HG02571 (cell line): ENCODE data around the gene TBXAS1.

Experiments
- ATAC-seq: cut with Tn5 transposase; IDR thresholded peaks from one replicate; pipeline ENCODE4 v1.9.1; 2021; ENCODE audit warnings: mild to moderate bottlenecking, moderate library complexity; ENCODE audit not compliant: unreplicated experiment

TBXAS1 gene

DNA sequence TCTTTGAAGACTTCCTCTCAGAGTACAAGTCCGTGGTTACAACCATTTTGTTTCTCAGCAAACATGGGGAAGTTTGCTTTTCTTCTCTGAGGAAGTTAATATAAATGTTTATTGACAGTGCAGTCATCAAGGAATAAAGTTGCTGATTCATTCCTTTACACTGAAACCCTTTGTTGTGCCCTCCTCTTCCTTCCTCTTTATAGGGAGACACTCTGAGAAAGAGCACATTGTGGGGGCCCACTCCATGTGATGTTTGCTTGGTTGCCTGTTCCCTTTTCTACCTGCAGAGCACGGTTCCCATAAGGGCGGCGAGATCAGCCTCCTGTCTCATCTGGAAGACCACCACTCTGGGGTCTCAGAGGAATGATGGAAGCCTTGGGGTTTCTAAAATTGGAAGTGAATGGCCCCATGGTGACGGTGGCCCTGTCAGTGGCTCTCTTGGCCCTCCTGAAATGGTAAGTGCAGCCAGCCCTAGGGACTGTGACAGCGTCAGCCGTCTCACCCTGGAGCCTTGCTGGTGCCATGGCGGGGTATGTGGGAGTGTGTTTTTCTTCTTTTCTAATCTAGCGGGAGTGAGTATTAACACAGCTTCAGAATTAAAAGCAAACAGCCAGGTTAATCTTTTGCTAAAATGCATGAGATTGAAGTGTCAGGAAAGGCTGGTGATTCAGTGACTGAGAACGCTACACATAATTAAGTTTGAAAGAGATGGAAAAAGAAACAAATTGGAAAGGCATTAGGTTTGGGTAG is at the start of gene TBXAS1:
Gene TBXAS1, plus strand, starts transcription at position 240 of the 750 bp plus-strand sequence. Its CDS starts 127 bp downstream, at position 367.
- no peak for ATAC-seq

DNA sequence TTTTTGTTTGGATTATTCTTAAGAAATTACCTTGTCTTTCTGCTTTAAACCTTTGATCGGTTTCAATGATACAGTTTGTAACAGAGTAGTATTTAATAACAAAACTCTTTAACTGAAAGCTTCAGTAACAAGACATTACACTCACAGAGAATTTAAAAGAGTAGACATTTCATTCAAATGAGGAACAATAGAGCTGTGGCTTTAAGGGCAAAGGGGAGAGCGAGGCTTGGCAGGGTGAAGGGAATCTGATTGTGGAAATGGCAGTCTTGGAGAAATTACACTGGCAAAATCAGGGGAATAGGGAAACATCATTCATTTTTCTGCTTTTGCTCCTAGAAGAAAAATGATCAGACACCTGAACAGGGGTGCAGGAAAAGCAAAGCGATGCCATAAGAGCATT is 46.1 kb upstream of the TBXAS1 start:
- no peak for ATAC-seq

- no peak for ATAC-seq
Measured at GRCh38 chr7:139783647-139784385, 45.2 kb upstream of the TBXAS1 start.

DNA sequence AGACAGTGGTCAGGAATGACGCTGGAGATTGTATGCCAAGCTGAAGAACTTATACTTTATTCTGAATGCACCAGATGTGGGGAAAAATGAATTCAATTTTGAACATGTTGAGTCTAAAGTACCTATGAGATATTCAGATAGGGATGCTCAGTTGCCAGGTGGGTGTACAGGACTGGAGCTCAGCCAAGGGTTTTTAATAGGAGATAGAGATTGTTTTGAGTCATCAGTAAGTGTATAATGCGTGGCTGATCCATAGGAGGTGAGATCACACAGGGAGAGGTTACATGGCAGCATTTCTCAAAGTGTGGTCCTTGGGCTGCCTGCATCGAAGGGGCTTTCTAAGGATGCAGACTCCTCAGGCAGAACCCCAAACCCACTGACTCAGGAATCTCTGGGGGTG is 44.4 kb upstream of the TBXAS1 start:
- no peak for ATAC-seq

GRCh38 chr7:139791316-139791715 is 37.7 kb upstream of the TBXAS1 start:
- ATAC-seq: no peak

- ATAC-seq: no peak
Measured at GRCh38 chr7:139797607-139798006, 31.5 kb upstream of the TBXAS1 start.

GRCh38 chr7:139798221-139798620 is 30.8 kb upstream of the TBXAS1 start:
- ATAC-seq: peak; percentile 77

DNA sequence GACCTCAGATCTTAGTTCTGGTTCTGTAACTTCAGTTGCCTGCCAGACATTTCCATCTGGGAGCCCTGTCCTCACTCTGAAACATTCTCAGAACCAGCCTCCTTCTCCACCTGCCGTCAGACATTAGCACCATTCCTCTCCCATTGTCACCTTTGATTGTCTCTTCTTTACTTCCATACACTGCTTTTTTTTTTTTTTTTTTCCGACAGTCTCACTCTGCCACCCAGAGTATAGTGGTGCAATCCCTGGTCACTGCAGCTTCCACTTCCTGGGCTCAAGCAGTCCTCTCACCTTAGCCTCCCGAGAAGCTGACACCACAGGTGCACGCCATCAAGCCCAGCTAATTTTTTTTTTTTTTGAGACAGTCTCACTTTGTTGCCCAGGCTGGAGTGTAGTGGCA is 30.2 kb upstream of the TBXAS1 start:
- no peak for ATAC-seq

DNA sequence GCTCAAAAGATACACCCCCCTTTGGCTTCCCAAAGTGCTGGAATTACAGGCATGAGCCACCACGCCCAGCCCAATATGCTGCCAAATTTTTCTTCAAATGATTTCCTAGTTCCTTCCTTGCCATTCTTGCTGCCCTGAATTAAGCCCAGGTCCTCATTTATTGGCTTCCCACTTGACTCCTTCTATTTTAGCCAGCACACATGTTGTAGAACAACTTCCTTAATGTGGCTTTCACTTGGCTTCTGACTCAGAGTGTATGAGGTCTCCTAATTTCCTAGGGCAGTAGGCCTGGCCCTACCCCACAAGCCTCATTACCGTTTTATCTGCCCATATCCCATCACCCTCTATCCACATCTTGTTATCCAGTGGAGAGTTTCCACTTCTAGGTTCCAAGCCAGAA is 29.5 kb upstream of the TBXAS1 start:
- ATAC-seq: no peak

GRCh38 chr7:139804571-139804970 is 24.5 kb upstream of the TBXAS1 start:
- no peak for ATAC-seq

- ATAC-seq: no peak
Measured at GRCh38 chr7:139807009-139807408, 22.1 kb upstream of the TBXAS1 start.

- no peak for ATAC-seq
Measured at GRCh38 chr7:139808427-139808826, 20.6 kb upstream of the TBXAS1 start.

DNA sequence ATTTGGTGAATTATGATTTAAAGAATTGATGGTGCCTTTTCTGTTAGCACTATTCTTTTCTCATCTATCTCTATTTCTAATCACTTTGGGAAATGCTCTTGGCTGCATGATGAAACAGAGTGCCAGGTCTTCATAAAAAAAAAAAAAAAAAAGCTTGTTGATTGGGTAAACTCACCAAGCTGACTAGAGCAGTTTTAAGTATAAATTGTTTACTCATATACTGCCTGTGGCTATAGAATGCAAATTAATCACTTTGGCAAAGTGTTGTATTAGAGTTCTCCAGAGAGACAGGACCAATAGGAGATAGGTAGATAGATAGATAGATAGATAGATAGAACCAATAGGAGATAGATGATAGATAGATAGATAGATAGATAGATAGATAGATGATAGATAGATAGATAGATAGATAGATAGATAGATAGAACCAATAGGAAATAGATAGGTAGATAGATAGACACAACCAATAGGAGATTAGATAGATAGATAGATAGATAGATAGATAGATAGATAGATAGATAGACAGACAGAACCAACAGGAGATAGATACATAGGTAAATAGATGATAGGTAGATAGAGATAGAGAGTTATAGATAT is 20.1 kb upstream of the TBXAS1 start:
- no peak for ATAC-seq

DNA sequence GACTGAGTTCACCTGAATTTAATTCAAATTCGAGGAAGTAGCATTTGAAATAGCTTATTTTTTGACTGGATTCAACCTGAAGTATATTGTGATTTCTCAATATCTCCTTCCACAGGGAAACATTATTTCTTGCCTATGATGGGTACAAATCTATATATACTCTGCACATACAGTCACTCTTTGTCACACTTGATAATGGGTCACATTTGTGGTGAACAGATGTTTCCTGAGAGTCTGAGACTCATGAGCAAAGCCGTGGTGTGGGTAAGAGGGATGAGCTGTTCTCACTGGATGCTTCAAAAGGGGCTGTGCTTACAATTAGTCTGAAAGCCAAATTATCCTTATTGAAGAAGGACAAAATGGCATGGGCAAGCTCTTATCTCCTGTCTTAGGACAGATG is 18.0 kb upstream of the TBXAS1 start:
- ATAC-seq: no peak

DNA sequence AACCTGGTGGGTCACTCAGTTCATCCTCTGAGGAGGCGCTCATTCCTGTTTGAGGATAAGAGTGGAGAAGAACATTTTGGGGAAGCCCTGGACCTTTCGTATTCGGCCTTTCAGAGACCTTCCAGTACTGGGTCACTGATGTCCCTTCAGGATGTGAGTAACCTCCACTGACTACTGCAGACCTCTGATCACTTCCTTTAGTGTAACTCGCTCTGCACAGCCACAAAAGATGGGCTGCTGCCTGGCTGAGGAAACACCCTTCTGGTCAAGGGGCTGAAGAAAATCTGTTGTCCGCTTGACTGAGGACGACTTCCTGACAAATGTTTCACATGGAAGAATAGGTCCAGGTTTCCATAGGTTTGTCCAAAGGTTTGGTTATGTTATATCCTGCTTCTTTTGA is 15.9 kb upstream of the TBXAS1 start:
- ATAC-seq: no peak

DNA sequence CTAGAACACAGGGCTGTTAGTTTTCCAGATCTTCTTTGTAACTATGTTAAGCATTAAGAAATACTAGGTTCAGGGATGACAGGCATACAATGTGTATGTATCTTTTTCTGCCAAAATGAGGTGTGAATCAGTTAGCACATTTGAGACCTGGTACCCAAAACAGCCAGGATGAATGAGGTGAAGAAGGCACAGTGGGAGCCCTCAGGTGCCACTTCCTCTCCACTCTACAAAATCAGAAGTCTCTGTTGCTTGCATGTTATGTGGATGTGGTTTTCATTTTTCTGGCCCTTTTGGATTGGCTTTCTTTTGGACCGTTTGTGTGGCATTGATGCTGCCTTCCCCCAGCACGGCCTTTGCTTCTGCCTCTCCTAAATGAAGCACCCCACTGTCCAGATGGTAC is 15.4 kb upstream of the TBXAS1 start:
- no peak for ATAC-seq

- ATAC-seq: no peak
Measured at GRCh38 chr7:139817249-139817648, 11.8 kb upstream of the TBXAS1 start.

GRCh38 chr7:139820089-139820488 is 9.0 kb upstream of the TBXAS1 start:
- no peak for ATAC-seq

GRCh38 chr7:139821349-139822105 is 7.5 kb upstream of the TBXAS1 start:
- ATAC-seq: no peak

DNA sequence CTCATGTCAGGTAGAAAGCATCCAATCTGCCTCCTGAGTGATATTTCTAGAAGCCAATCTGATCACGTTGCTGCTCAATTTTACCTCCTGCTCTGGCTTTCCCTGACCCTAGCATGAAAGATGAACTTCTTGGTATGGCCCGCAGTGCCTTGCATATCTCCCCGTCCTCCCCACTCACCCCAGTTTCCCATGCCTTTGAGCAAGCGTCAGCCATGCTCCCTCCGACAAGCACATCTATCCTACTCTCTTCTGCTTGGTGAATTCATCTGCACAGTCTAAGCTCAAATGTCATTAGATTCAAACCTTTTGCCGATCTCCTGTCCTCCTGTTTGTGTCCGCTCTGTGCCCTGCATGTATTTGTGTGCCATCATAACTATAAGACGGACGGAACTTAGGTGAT is 6.2 kb upstream of the TBXAS1 start:
- no peak for ATAC-seq

- ATAC-seq: no peak
Measured at GRCh38 chr7:139823959-139824521, 5.0 kb upstream of the TBXAS1 start.
